Spleen (tissue), 11 donors: ENCODE data around the gene PTTG2. TPM values are rescaled to one million over a fixed set of nuclear protein-coding genes. Genes with fewer than 3 reads are reported as not detected.

Source experiments
- DNase-seq: peaks from one replicate; pipeline ENCODE4 v3.0.0-alpha.2; 2020
- H3K27ac ChIP-seq, 8 donors: fragments of 200-600 bp; sonication (generic) in 7 of 8; 1 replicate in 4 of 8; 2 replicates in 4 of 8; pipeline versions ENCODE4 v1.5.0 to v1.8.0; 2016 to 2021; ENCODE audit warnings: inconsistent platforms in 4 of 8, mild to moderate bottlenecking in 4 of 8, moderate library complexity in 1 of 8
- H3K27me3 ChIP-seq, 7 donors: fragments of 200-600 bp; sonication (generic) in 6 of 7; replicated peaks in 1 of 7; 1 replicate in 4 of 7; 2 replicates in 3 of 7; pipeline versions ENCODE4 v1.5.0 to v1.8.0; 2016 to 2021; ENCODE audit warnings: inconsistent platforms in 3 of 7, mild to moderate bottlenecking in 1 of 7
- H3K36me3 ChIP-seq, 6 donors: fragments of 200-600 bp; sonication (generic) in 5 of 6; 1 replicate in 4 of 6; 2 replicates in 2 of 6; pipeline versions ENCODE4 v1.5.0 to v1.8.0; 2016 to 2021; ENCODE audit warnings: inconsistent platforms in 2 of 6
- H3K4me1 ChIP-seq, 6 donors: fragments of 200-600 bp; sonication (generic) in 5 of 6; 1 replicate in 3 of 6; 2 replicates in 3 of 6; pipeline versions ENCODE4 v1.5.0 to v1.8.0; 2016 to 2021; ENCODE audit warnings: inconsistent platforms in 3 of 6
- H3K4me3 ChIP-seq, 8 donors: fragments of 200-600 bp; sonication (generic) in 7 of 8; 1 replicate in 4 of 8; 2 replicates in 4 of 8; pipeline versions ENCODE4 v1.5.0 to v1.8.0; 2016 to 2021; ENCODE audit warnings: inconsistent platforms in 4 of 8, mild to moderate bottlenecking in 4 of 8, moderate library complexity in 2 of 8
- H3K9me3 ChIP-seq, 8 donors: fragments of 200-600 bp; sonication (generic) in 7 of 8; 1 replicate in 4 of 8; 2 replicates in 4 of 8; pipeline versions ENCODE4 v1.5.0 to v1.8.0; 2016 to 2021; ENCODE audit warnings: inconsistent platforms in 4 of 8
- CTCF ChIP-seq, 11 experiments: fragments of 200-600 bp in 7 of 11; fragments of 450-650 bp in 4 of 11; sonication (generic) in 4 of 11; IDR thresholded peaks in 8 of 11; conservative IDR thresholded peaks in 3 of 11; 1 replicate in 7 of 11; 2 replicates in 4 of 11; pipeline versions ENCODE4 v1.4.0 to v1.8.0; 2016 to 2021; ENCODE audit warnings: antibody characterized with exemption in 11 of 11, inconsistent platforms in 4 of 11, mild to moderate bottlenecking in 1 of 11
- POLR2A ChIP-seq, 3 donors: fragments of 450-650 bp; IDR thresholded peaks; one replicate each; pipeline ENCODE4 v1.5.1; 2017; ENCODE audit warnings: antibody characterized with exemption in 3 of 3, mild to moderate bottlenecking in 1 of 3
- POLR2AphosphoS5 ChIP-seq, 3 donors: sonication (generic); formaldehyde crosslinking; IDR thresholded peaks; one replicate each; pipeline ENCODE4 v1.5.1; 2017; ENCODE audit warnings: antibody characterized with exemption in 3 of 3
- WGBS, 5 donors: extraction: QIAGEN DNeasy Blood & Tissue Kit in 3 of 5; methylation state at CpG; one replicate each; pipeline versions ENCODE4 v1.1.5 to v1.1.7; 2013 to 2018; 5-methylcytosine and 5-hydroxymethylcytosine counted together
- intact Hi-C: fragments of 100-400 bp; cut with DNase I; formaldehyde crosslinking; loops from one replicate; pipeline ENCODE4 v1.15.0; 2023; ENCODE audit warnings: low total_unique reads
- polyA plus RNA-seq, 3 donors: library from polyadenylated mRNA; stranded (reverse); fragments of 200-250 nt; gene quantifications; one replicate each; pipeline ENCODE4 v1.2.1, GENCODE V29; 2013
- total RNA-seq, 7 donors: library from RNA; depleted of rRNA in 3 of 7; stranded (reverse); fragments of >200 nt in 3 of 7; fragmentation: NEBNext Ultra II Directional in 4 of 7; extraction: Animal tissue kit (Norgen Biotek cat#: 25700) in 4 of 7; gene quantifications; one replicate each; pipeline versions ENCODE4 v1.1.0 to v1.2.1, GENCODE V29; 2016 to 2021
- donor health status: healthy with polysubstance abuse.
- donor health status: DM: no; HTN: no; CAD: no; lungs with moderate emphysema.
- donor health status: DM: no; HTN: no; CAD: no.
- donor health status: Bipolar disorder and iron deficiency.
- donor health status: healthy.
- donor health status: DM: no; HTN: no; CAD: no.
- donor health status: DM: yes; HTN: yes; CAD: no.

Gene PTTG2
- total and polyA plus RNA-seq, 10 donors, result 0.53 to 7.5 (median 2.8) TPM

- H3K27me3 ChIP-seq, result no peaks in the 10 kb centered on the region
- no peak for DNase-seq
- peaks cover 0 to under 1% (median 0%) of the 10 kb centered on the region in 6 donors for H3K36me3 ChIP-seq
- TF ChIP-seq CTCF (IDR thresholded peaks at IDR 0.05 in 8 of 11, conservative IDR thresholded peaks at IDR 0.05 in 3 of 11) (no peak), POLR2AphosphoS5 (IDR thresholded peaks at IDR 0.05) (no peak), POLR2A (IDR thresholded peaks at IDR 0.05) (no peak)
- no peaks in the 10 kb centered on the region for H3K9me3 ChIP-seq
- H3K27ac ChIP-seq, result peak overlapping the region in 1 of 8 donors; percentile 33
- peaks cover 18 to 92% (median 57%) of the 10 kb centered on the region in 6 donors for H3K4me1 ChIP-seq
- 82 to 88% (median 88%) methylated on average over 5 of the region's 5 CpGs for WGBS, 5 donors
- no peak overlapping the region for H3K4me3 ChIP-seq
- intact Hi-C loops, result no loop called here
These were observed 22.5 kb downstream of the PTTG2 start for GRCh38 chr4:37982736-37983135.

GRCh38 chr4:37983951-37984350, 23.8 kb downstream of the PTTG2 start:
- Histone ChIP-seq H3K36me3 (peaks cover 0 to 5% (median 0%) of the 10 kb centered on the region in 6 donors), H3K4me3 (no peak overlapping the region), H3K9me3 (no peaks in the 10 kb centered on the region), H3K27me3 (no peaks in the 10 kb centered on the region), H3K4me1 (peaks cover 10 to 92% (median 49%) of the 10 kb centered on the region in 6 donors), H3K27ac (no peak overlapping the region)
- WGBS, 5 donors, result 93 to 97% (median 95%) methylated on average over 1 of the region's 1 CpG
- DNase-seq, result no peak
- intact Hi-C loops, result no loop called here
- TF ChIP-seq POLR2AphosphoS5 (IDR thresholded peaks at IDR 0.05) (no peak), POLR2A (IDR thresholded peaks at IDR 0.05) (no peak), CTCF (IDR thresholded peaks at IDR 0.05 in 8 of 11, conservative IDR thresholded peaks at IDR 0.05 in 3 of 11) (no peak)

GRCh38 chr4:37985730-37986275, 25.6 kb downstream of the PTTG2 start:
- no peak for DNase-seq
- 54 to 78% (median 73%) methylated on average over 3 of the region's 3 CpGs for WGBS, 5 donors
- H3K9me3 ChIP-seq, result no peaks in the 10 kb centered on the region
- no peaks in the 10 kb centered on the region for H3K27me3 ChIP-seq
- peaks cover 0 to 5% (median 0%) of the 10 kb centered on the region in 6 donors for H3K36me3 ChIP-seq
- peaks cover 9 to 92% (median 54%) of the 10 kb centered on the region in 6 donors for H3K4me1 ChIP-seq
- H3K27ac ChIP-seq, result no peak overlapping the region
- no peak overlapping the region for H3K4me3 ChIP-seq
- intact Hi-C loops, result no loop called here
- no peak for TF ChIP-seq CTCF (IDR thresholded peaks at IDR 0.05 in 8 of 11, conservative IDR thresholded peaks at IDR 0.05 in 3 of 11)
- TF ChIP-seq POLR2AphosphoS5 (IDR thresholded peaks at IDR 0.05), result no peak
- no peak for TF ChIP-seq POLR2A (IDR thresholded peaks at IDR 0.05)

- H3K4me1 ChIP-seq, result peaks cover 5 to 86% (median 40%) of the 10 kb centered on the region in 6 donors
- peak overlapping the region in 5 of 8 donors; percentile 8 to 81 (median 73) for H3K27ac ChIP-seq
- TF ChIP-seq POLR2A (IDR thresholded peaks at IDR 0.05) (no peak), CTCF (IDR thresholded peaks at IDR 0.05 in 8 of 11, conservative IDR thresholded peaks at IDR 0.05 in 3 of 11) (no peak), POLR2AphosphoS5 (IDR thresholded peaks at IDR 0.05) (no peak)
These were observed 28.5 kb downstream of the PTTG2 start for GRCh38 chr4:37988670-37989069.

More at GRCh38 chr4:37988670-37989069, 28.5 kb downstream of the PTTG2 start:
- intact Hi-C loops, result no loop called here
- Histone ChIP-seq H3K4me3 (no peak overlapping the region), H3K9me3 (no peaks in the 10 kb centered on the region), H3K36me3 (peaks cover 0 to 5% (median 0%) of the 10 kb centered on the region in 6 donors), H3K27me3 (no peaks in the 10 kb centered on the region)
- WGBS, 5 donors, result 83 to 90% (median 87%) methylated on average over 5 of the region's 5 CpGs
- no peak for DNase-seq
